Colonic mucosa (tissue), 4 donors: ENCODE data around the gene GRIN2A. TPM values are rescaled to one million over a fixed set of nuclear protein-coding genes. Genes with fewer than 3 reads are reported as not detected.

Experiments
- DNase-seq: peaks from one replicate; pipeline ENCODE4 v3.0.0-alpha.2; 2020
- H3K27ac ChIP-seq: fragments of 200-600 bp; one replicate; pipeline ENCODE4 v1.8.0; 2021
- H3K27me3 ChIP-seq: fragments of 200-600 bp; one replicate; pipeline ENCODE4 v1.8.0; 2021
- H3K36me3 ChIP-seq: fragments of 200-600 bp; one replicate; pipeline ENCODE4 v1.8.0; 2021
- H3K4me1 ChIP-seq: fragments of 200-600 bp; one replicate; pipeline ENCODE4 v1.8.0; 2021; ENCODE audit warnings: mild to moderate bottlenecking
- H3K4me3 ChIP-seq: fragments of 200-600 bp; one replicate; pipeline ENCODE4 v1.8.0; 2021
- H3K9ac ChIP-seq, 2 donors: one replicate each; pipeline ENCODE4 v1.7.0; 2013; ENCODE audit warnings: control low read depth in 2 of 2, low read depth in 2 of 2, low read length in 2 of 2
- H3K9me3 ChIP-seq: fragments of 200-600 bp; one replicate; pipeline ENCODE4 v1.8.0; 2021
- intact Hi-C: fragments of 100-400 bp; cut with DNase I; formaldehyde crosslinking; loops from one replicate; pipeline ENCODE4 v1.14.1; 2022
- total RNA-seq, 2 donors: library from RNA; stranded (reverse); fragmentation: NEBNext Ultra II Directional in 1 of 2; extraction: Animal tissue kit (Norgen Biotek cat#: 25700) in 1 of 2; gene quantifications; one replicate each; pipeline ENCODE4 v1.2.1, GENCODE V29; 2021
- TF ChIP-seq, protein P1 (sequence below): fragments of 200-600 bp; IDR thresholded peaks from one replicate; pipeline ENCODE4 v1.8.0; 2022; ENCODE audit warnings: antibody characterized with exemption, mild to moderate bottlenecking
- donor health status: healthy.
- donor health status: DM: no; HTN: no; CAD: no.
- donor health status: DM: no; HTN: no; CAD: no.

Gene GRIN2A
- total RNA-seq, 2 donors from 2014 or later: 0.15 to 0.40 TPM

DNA sequence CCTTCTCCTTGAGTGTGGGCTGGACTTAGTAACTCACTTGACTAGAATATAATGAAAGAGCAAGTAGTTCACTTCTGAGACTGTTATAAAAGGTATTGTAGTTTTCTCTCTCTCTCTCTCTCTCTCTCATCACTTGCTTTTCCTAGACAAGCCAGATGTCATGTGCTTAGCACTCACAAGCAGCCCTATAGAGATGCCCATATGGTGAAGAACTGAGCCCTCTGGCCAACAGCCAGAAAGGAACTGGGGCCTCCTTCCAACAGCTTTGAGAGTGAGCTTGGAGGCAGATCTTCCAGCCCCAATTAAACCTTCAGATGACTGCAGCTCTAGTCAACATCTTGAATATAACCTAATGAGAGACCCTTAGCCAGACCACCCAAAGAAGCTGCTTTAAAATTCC, 440.5 kb downstream of the GRIN2A start:
- Histone ChIP-seq H3K9me3 (no peaks in the 10 kb centered on the region), H3K27ac (no peak overlapping the region), H3K36me3 (no peaks in the 10 kb centered on the region), H3K27me3 (no peaks in the 10 kb centered on the region), H3K4me3 (no peak overlapping the region), H3K4me1 (no peaks in the 10 kb centered on the region), H3K9ac (no peak overlapping the region)
- no peak for DNase-seq
- TF ChIP-seq, protein P1, sequence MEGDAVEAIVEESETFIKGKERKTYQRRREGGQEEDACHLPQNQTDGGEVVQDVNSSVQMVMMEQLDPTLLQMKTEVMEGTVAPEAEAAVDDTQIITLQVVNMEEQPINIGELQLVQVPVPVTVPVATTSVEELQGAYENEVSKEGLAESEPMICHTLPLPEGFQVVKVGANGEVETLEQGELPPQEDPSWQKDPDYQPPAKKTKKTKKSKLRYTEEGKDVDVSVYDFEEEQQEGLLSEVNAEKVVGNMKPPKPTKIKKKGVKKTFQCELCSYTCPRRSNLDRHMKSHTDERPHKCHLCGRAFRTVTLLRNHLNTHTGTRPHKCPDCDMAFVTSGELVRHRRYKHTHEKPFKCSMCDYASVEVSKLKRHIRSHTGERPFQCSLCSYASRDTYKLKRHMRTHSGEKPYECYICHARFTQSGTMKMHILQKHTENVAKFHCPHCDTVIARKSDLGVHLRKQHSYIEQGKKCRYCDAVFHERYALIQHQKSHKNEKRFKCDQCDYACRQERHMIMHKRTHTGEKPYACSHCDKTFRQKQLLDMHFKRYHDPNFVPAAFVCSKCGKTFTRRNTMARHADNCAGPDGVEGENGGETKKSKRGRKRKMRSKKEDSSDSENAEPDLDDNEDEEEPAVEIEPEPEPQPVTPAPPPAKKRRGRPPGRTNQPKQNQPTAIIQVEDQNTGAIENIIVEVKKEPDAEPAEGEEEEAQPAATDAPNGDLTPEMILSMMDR: no peak
- intact Hi-C loops: no loop called here

DNA sequence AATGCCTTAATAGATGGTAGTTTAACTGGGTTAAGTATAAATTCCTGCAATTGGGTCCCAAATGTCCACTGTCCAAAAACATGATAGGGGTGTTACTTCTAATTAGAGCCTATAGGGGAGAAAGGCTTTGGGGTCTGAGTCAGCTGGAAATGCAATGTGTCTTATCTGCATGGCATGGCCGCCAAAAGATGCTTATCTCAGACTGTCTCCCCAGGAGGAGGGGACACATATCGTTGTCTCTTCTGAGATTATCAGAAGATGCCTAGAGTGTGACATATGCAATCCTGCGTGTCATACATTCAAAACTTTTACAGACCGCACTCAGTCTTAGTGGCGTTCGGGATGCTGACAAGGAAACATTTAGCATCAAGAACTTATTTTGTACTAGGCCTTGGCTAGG, 442.9 kb downstream of the GRIN2A start:
- H3K9me3 ChIP-seq: no peaks in the 10 kb centered on the region
- DNase-seq: no peak
- no peaks in the 10 kb centered on the region for H3K4me1 ChIP-seq
- intact Hi-C loops: no loop called here
- no peak overlapping the region for H3K27ac ChIP-seq
- no peak overlapping the region for H3K4me3 ChIP-seq
- H3K36me3 ChIP-seq: no peaks in the 10 kb centered on the region
- no peak overlapping the region for H3K9ac ChIP-seq
- no peaks in the 10 kb centered on the region for H3K27me3 ChIP-seq
- TF ChIP-seq, protein P1: no peak

DNA sequence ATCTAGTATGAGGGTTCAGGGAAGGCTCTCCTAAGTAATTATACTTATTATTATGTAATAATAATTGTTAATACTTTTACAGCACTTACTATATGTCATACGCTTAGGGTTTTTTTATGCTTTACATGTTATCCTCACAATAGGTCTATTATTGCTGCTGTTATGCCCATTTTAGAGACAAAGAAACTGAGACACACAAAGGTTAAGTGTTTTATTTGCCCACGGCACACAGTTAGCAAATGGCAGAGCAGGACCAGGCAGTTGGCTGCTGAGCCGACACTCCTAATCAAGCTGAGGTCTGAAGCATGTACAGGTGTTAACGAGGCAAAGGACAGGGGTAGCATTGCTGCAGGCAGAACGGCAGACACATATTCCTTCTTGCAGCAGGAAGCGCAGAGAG, 443.5 kb downstream of the GRIN2A start:
- no peak for DNase-seq
- no peaks in the 10 kb centered on the region for H3K4me1 ChIP-seq
- no peak overlapping the region for H3K27ac ChIP-seq
- no peaks in the 10 kb centered on the region for H3K36me3 ChIP-seq
- TF ChIP-seq, protein P1: no peak
- H3K9ac ChIP-seq: no peak overlapping the region
- H3K4me3 ChIP-seq: no peak overlapping the region
- H3K27me3 ChIP-seq: no peaks in the 10 kb centered on the region
- intact Hi-C loops: no loop called here
- H3K9me3 ChIP-seq: no peaks in the 10 kb centered on the region

DNA sequence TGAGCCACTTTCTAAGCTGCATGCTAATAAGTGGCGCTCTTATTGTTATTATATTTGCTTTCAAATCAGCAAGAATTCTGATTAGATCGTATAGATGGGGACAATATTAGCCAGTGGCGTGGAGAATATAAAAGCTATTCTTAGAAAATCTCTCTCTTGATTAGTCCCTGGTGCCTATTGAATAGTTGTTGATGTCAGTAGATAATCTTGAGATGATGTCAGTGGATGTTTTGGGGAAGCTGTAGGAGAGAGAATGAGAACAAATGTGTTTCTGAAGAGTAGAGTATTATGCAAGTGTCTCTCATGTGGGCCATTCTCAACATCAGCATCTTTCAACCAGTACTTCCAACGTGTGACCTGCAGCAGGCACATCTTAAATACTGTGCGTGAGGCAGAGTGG, 445.7 kb downstream of the GRIN2A start:
- no peaks in the 10 kb centered on the region for H3K36me3 ChIP-seq
- H3K9ac ChIP-seq: no peak overlapping the region
- H3K4me1 ChIP-seq: no peaks in the 10 kb centered on the region
- no peaks in the 10 kb centered on the region for H3K9me3 ChIP-seq
- intact Hi-C loops: no loop called here
- H3K27ac ChIP-seq: no peak overlapping the region
- no peaks in the 10 kb centered on the region for H3K27me3 ChIP-seq
- TF ChIP-seq, protein P1: no peak
- H3K4me3 ChIP-seq: no peak overlapping the region
- no peak for DNase-seq

DNA sequence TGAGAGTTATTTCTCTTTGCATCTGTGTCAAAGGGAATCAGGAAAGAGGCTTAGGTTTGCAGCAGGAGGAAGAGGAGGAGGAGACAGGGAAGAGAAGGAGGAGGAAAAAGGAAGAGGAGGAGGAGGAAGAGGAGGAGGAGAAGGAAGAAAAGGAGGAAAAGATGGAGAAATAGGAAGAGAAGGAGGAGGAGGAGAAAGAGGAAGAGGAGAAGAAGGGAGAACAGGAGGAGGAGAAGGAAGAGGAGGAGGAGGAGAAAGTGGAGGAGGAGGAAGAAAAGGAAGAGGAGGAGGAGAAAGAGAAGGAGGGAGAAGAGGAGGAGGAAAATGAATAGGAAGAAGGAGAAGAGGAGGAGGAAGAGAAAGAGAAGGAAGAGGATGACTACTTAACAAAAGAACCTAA, 459.1 kb downstream of the GRIN2A start:
- Histone ChIP-seq H3K4me1 (no peaks in the 10 kb centered on the region), H3K36me3 (no peaks in the 10 kb centered on the region), H3K4me3 (no peak overlapping the region), H3K27ac (no peak overlapping the region), H3K27me3 (no peaks in the 10 kb centered on the region), H3K9ac (no peak overlapping the region), H3K9me3 (no peaks in the 10 kb centered on the region)
- TF ChIP-seq, protein P1: no peak
- no peak for DNase-seq
- intact Hi-C loops: no loop called here

DNA sequence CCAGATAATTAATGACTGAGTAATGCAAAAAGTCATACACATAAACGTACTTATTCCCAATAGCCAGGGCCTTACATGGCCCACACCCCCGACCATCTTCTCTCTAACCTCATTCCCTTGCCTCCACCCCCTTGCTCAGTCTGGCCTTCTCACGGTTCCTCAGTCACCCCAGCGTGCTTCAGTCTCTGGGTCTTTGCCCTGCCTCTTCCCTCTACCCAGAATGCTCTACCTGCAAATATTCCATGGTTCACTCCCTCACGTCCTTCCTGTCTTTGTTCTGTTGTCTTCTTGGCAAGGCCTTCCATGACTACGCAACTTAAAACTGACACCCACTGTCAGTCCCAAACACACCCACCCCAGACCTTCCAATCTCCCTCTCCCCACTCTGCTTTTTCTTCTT, 468.3 kb downstream of the GRIN2A start:
- no peak for DNase-seq
- H3K9ac ChIP-seq: no peak overlapping the region
- TF ChIP-seq, protein P1: no peak
- intact Hi-C loops: no loop called here
- H3K27me3 ChIP-seq: no peaks in the 10 kb centered on the region
- H3K27ac ChIP-seq: no peak overlapping the region
- no peaks in the 10 kb centered on the region for H3K36me3 ChIP-seq
- no peaks in the 10 kb centered on the region for H3K4me1 ChIP-seq
- H3K4me3 ChIP-seq: no peak overlapping the region
- no peaks in the 10 kb centered on the region for H3K9me3 ChIP-seq
